ENCODE measurements around the gene CDHR4. TPM values are rescaled to one million over a fixed set of nuclear protein-coding genes. Genes with fewer than 3 reads are reported as not detected.

CDHR4 gene
- total and polyA plus RNA-seq, 2 of the 8 experiments (the other 6 are each of a cell fraction or from before 2014, with no cell fraction given) = 0.50 to 0.60 TPM

- no peak overlapping the region for H2BK120ac ChIP-seq (replicated peaks; ENCODE audit: low read depth, low read length)
- no peak overlapping the region for H3K27ac ChIP-seq (ENCODE audit: low read depth, low read length)
- peaks cover 0 to 5% (median 2%) of the 10 kb centered on the region in 4 experiments; a peak in 2 of 7 replicates for H3K4me1 ChIP-seq (replicated peaks in 1 of 4; ENCODE audit: control insufficient read depth in 3 of 4, insufficient read depth in 4 of 4, low read length in 3 of 4)
- H2BK12ac ChIP-seq (ENCODE audit: low read depth, low read length) = no peak overlapping the region
- H3K9ac ChIP-seq (replicated peaks in 1 of 4; ENCODE audit: extremely low read depth in 1 of 4, low read depth in 3 of 4, low read length in 3 of 4) = no peak overlapping the region
- H3K9me3 ChIP-seq (ENCODE audit: insufficient read depth in 2 of 2, low read depth in 1 of 2, low read length in 1 of 2) = no peaks in the 10 kb centered on the region
- H4K20me1 ChIP-seq (replicated peaks in 1 of 2; ENCODE audit: control insufficient read depth in 1 of 2, insufficient read depth in 2 of 2, low read length in 2 of 2) = peaks cover 0 to 3% of the 10 kb centered on the region in 2 experiments
- H3K79me1 ChIP-seq (ENCODE audit: low read depth, low read length) = peaks cover 5% of the 10 kb centered on the region; the same call in 1 of the 2 replicates
- no peak overlapping the region for H4K91ac ChIP-seq (replicated peaks; ENCODE audit: insufficient read length, low read length)
- H4K5ac ChIP-seq (ENCODE audit: insufficient read length, low read depth, low read length) = no peak overlapping the region
- H3K79me2 ChIP-seq (ENCODE audit: control insufficient read depth in 1 of 2, insufficient read depth in 2 of 2, low read length in 2 of 2) = peaks cover 0 to 27% of the 10 kb centered on the region in 2 experiments; a peak in 2 of 4 replicates
- H2BK5ac ChIP-seq (ENCODE audit: low read depth, low read length) = no peak overlapping the region
- CTCF ChIA-PET (ENCODE audit: partially characterized antibody) = interaction anchor here (0.8 to 3.6 kb wide), 4 partner anchors 16 to 122 kb away, joined by 5 to 20 read pairs (median 7); partner anchors contain the start of gene INKA1
- POLR2A ChIA-PET (ENCODE audit: partially characterized antibody) = interaction anchor here (0.8 to 3.3 kb wide), 5 partner anchors 15 to 142 kb away, joined by 3 to 18 read pairs (median 3); partner anchors contain the start of genes AMIGO3, GMPPB, INKA1 and MON1A
- FAIRE-seq = no peak
- H3K36me3 ChIP-seq (ENCODE audit: control insufficient read depth in 2 of 4, insufficient read depth in 4 of 4, low read length in 3 of 4) = peaks cover 0 to 3% (median 1%) of the 10 kb centered on the region in 4 experiments; a peak in 4 of 8 replicates
- H4K8ac ChIP-seq (ENCODE audit: extremely low read depth, insufficient read depth, low read length) = no peak overlapping the region
- H3K4me2 ChIP-seq (ENCODE audit: insufficient read depth in 1 of 2, low read depth in 2 of 2, low read length in 2 of 2) = peak overlapping the region in 1 of 2 experiments; percentile 66; a peak in 1 of 4 replicates
- no peak overlapping the region for H3K18ac ChIP-seq (ENCODE audit: extremely low read depth, low read length)
- H3K56ac ChIP-seq (replicated peaks; ENCODE audit: insufficient read length, low read depth, low read length) = no peak overlapping the region
- H3K23me2 ChIP-seq (ENCODE audit: low read depth, low read length) = peaks cover 8% of the 10 kb centered on the region; the same call in 1 of the 2 replicates
- peaks cover 0 to 2% (median 0%) of the 10 kb centered on the region in 4 experiments; a peak in 2 of 7 replicates for H3K27me3 ChIP-seq (replicated peaks in 1 of 4; ENCODE audit: control insufficient read depth in 3 of 4, extremely low read depth in 1 of 4, insufficient read depth in 3 of 4, low read length in 3 of 4)
- H3K4ac ChIP-seq (replicated peaks; ENCODE audit: insufficient read length, low read depth, low read length) = no peak overlapping the region
- H2AFZ ChIP-seq (ENCODE audit: low read length) = no peak overlapping the region
- DNase-seq (ENCODE audit: low read depth in 1 of 2, low spot score in 2 of 2) = no peak
- 86% methylated on average over 5 of the region's 5 CpGs; no CpG with 5 or more reads in 1 of the 2 experiments for WGBS, 2 experiments (ENCODE audit: extremely low coverage in 1 of 2, insufficient coverage in 1 of 2, insufficient read length in 1 of 2, insufficient replicate concordance in 2 of 2, low coverage in 1 of 2, low lambda C conversion rate in 2 of 2, missing lambda C conversion rate in 1 of 2)
- no peak overlapping the region for H2AK5ac ChIP-seq (ENCODE audit: low read depth, low read length)
- no peak overlapping the region for H3K4me3 ChIP-seq (ENCODE audit: extremely low read depth in 1 of 4, insufficient read depth in 2 of 4, low read depth in 3 of 4, low read length in 4 of 4)
- no peak overlapping the region for H2BK20ac ChIP-seq (ENCODE audit: low read length)
- TF ChIP-seq ASH2L (IDR thresholded peaks at IDR 0.05; ENCODE audit: low read length) = no peak
- TF ChIP-seq CTBP2 (IDR thresholded peaks at IDR 0.05; ENCODE audit: borderline replicate concordance, insufficient read depth, insufficient read length, low read length) = no peak
- no peak for TF ChIP-seq POLR2A (IDR thresholded peaks at IDR 0.05; ENCODE audit: control extremely low read depth in 1 of 2, low read depth in 2 of 2, low read length in 2 of 2)
- TF ChIP-seq SP1 (IDR thresholded peaks at IDR 0.05; ENCODE audit: low read depth, low read length) = no peak
- no peak for TF ChIP-seq PHF8 (conservative IDR thresholded peaks at IDR 0.05; ENCODE audit: low read depth, low read length)
- TF ChIP-seq GABPA (IDR thresholded peaks at IDR 0.05; ENCODE audit: borderline replicate concordance, insufficient read depth, low read length) = no peak
- TF ChIP-seq FOSL1 (IDR thresholded peaks at IDR 0.05; ENCODE audit: insufficient read depth, low read depth, low read length) = no peak
- no peak for TF ChIP-seq TAF1 (IDR thresholded peaks at IDR 0.05; ENCODE audit: low read depth, low read length)
- TF ChIP-seq YY1 (IDR thresholded peaks at IDR 0.05; ENCODE audit: low read depth, low read length) = no peak
- no peak for TF ChIP-seq SIN3A (conservative IDR thresholded peaks at IDR 0.05 in 1 of 2, IDR thresholded peaks at IDR 0.05 in 1 of 2; ENCODE audit: low read depth in 1 of 2, low read length in 2 of 2)
- no peak overlapping the region for H3K14ac ChIP-seq (ENCODE audit: insufficient read length)
- no peak overlapping the region for H3K23ac ChIP-seq (ENCODE audit: insufficient read length)
- no peak overlapping the region for H2BK15ac ChIP-seq (ENCODE audit: low read length)
These were observed 12.1 kb downstream of the CDHR4 start for GRCh38 chr3:49787536-49787935.
